ENCODE measurements around the gene ZNF311. TPM values are rescaled to one million over a fixed set of nuclear protein-coding genes. Genes with fewer than 3 reads are reported as not detected.

The ZNF311 gene
- polyA plus RNA-seq, 1 donor (not counting 4 experiments of a cell fraction or from before 2014, with no cell fraction given): 2.7 TPM

GRCh38 chr6:28947067-28947765, 57.9 kb downstream of the ZNF311 start:
- no peak overlapping the region for H3K27ac ChIP-seq (ENCODE audit: control insufficient read depth, insufficient read depth, low read length)
- no peak overlapping the region for H3K4me3 ChIP-seq (ENCODE audit: control insufficient read depth in 2 of 3, extremely low read depth in 1 of 3, insufficient read depth in 2 of 3, low read depth in 1 of 3, low read length in 3 of 3)
- no peaks in the 10 kb centered on the region for H4K20me1 ChIP-seq (ENCODE audit: control insufficient read depth, extremely low read depth, insufficient read depth, low read length)
- no peak overlapping the region for H2AFZ ChIP-seq (ENCODE audit: control insufficient read depth, low read length)
- H3K9me1 ChIP-seq (ENCODE audit: control insufficient read depth, extremely low read depth, insufficient read depth, low read length): no peaks in the 10 kb centered on the region
- H3K27me3 ChIP-seq (ENCODE audit: control insufficient read depth, extremely low read depth, insufficient read depth, low read length): no peaks in the 10 kb centered on the region
- peaks cover 11% of the 10 kb centered on the region for H3K4me1 ChIP-seq (ENCODE audit: control insufficient read depth, extremely low read depth, insufficient read depth, low read length)
- H3K36me3 ChIP-seq (ENCODE audit: control insufficient read depth in 2 of 2, extremely low read depth in 1 of 2, insufficient read depth in 2 of 2, low read length in 2 of 2): no peaks in the 10 kb centered on the region
- dilution Hi-C loops (cut with MboI; ENCODE audit: extremely low pct_ligation_motif_present, low sequenced_read_pairs): no loop called here
- no peak for FAIRE-seq
- H3K4me2 ChIP-seq (ENCODE audit: control insufficient read depth, extremely low read depth, insufficient read depth, low read depth, low read length): no peak overlapping the region
- no peaks in the 10 kb centered on the region for H3K79me2 ChIP-seq (ENCODE audit: control insufficient read depth, insufficient read depth, low read length)
- no peaks in the 10 kb centered on the region for H3K9me3 ChIP-seq (ENCODE audit: control insufficient read depth, low read depth, low read length)
- H3K9ac ChIP-seq (ENCODE audit: control insufficient read depth, extremely low read depth, insufficient read depth, low read length): no peak overlapping the region
- TF ChIP-seq CTCF (optimal IDR thresholded peaks at IDR 0.05 in 1 of 3, IDR thresholded peaks at IDR 0.05 in 1 of 3, conservative IDR thresholded peaks at IDR 0.05 in 1 of 3; ENCODE audit: extremely low read depth in 1 of 3, insufficient read depth in 2 of 3, low read length in 3 of 3) (no peak), EZH2 (IDR thresholded peaks at IDR 0.05; ENCODE audit: low read length) (no peak)
- no peak for DNase-seq (ENCODE audit: low read depth, low spot score)

- Histone ChIP-seq H3K4me1 (ENCODE audit: control insufficient read depth, extremely low read depth, insufficient read depth, low read length) (peaks cover 15% of the 10 kb centered on the region), H3K9me3 (ENCODE audit: control insufficient read depth, low read depth, low read length) (no peaks in the 10 kb centered on the region), H4K20me1 (ENCODE audit: control insufficient read depth, extremely low read depth, insufficient read depth, low read length) (no peaks in the 10 kb centered on the region), H3K36me3 (ENCODE audit: control insufficient read depth in 2 of 2, extremely low read depth in 1 of 2, insufficient read depth in 2 of 2, low read length in 2 of 2) (no peaks in the 10 kb centered on the region), H3K4me2 (ENCODE audit: control insufficient read depth, extremely low read depth, insufficient read depth, low read depth, low read length) (no peak overlapping the region), H3K9ac (ENCODE audit: control insufficient read depth, extremely low read depth, insufficient read depth, low read length) (no peak overlapping the region), H3K79me2 (ENCODE audit: control insufficient read depth, insufficient read depth, low read length) (no peaks in the 10 kb centered on the region), H3K9me1 (ENCODE audit: control insufficient read depth, extremely low read depth, insufficient read depth, low read length) (no peaks in the 10 kb centered on the region), H3K27ac (ENCODE audit: control insufficient read depth, insufficient read depth, low read length) (no peak overlapping the region), H2AFZ (ENCODE audit: control insufficient read depth, low read length) (no peak overlapping the region), H3K4me3 (ENCODE audit: control insufficient read depth in 2 of 3, extremely low read depth in 1 of 3, insufficient read depth in 2 of 3, low read depth in 1 of 3, low read length in 3 of 3) (no peak overlapping the region), H3K27me3 (ENCODE audit: control insufficient read depth, extremely low read depth, insufficient read depth, low read length) (no peaks in the 10 kb centered on the region)
- TF ChIP-seq EZH2 (IDR thresholded peaks at IDR 0.05; ENCODE audit: low read length) (no peak), CTCF (optimal IDR thresholded peaks at IDR 0.05 in 1 of 3, IDR thresholded peaks at IDR 0.05 in 1 of 3, conservative IDR thresholded peaks at IDR 0.05 in 1 of 3; ENCODE audit: extremely low read depth in 1 of 3, insufficient read depth in 2 of 3, low read length in 3 of 3) (no peak)
- FAIRE-seq (no peak), DNase-seq (ENCODE audit: low read depth, low spot score) (no peak)
- dilution Hi-C loops (cut with MboI; ENCODE audit: extremely low pct_ligation_motif_present, low sequenced_read_pairs): no loop called here
Measured at GRCh38 chr6:28945349-28945748, 59.8 kb downstream of the ZNF311 start.

Small RNAs within 50 kb of the gene (small RNA-seq; reads per million reads assigned to genes)
- 0.13 to 5.0 (median 0.75) reads per million in 3 experiments for gene RN7SL471P (ENCODE audit: insufficient read length in 3 of 3, low read depth in 3 of 3, low replicate concordance in 1 of 3)

Other genes starting within 250 kb of the ZNF311 start
- 43.5 to 49.2 TPM (median 47.3 TPM) in 3 replicates for gene TRIM27, start 81.3 kb downstream of the ZNF311 start, polyA plus RNA-seq
- gene OR2W1, start 39.9 kb upstream of the ZNF311 start, polyA plus RNA-seq: not detected in 3 replicates
- not detected in 3 replicates for gene OR2B3, start 82.0 kb upstream of the ZNF311 start, polyA plus RNA-seq
- not detected in 3 replicates for gene OR2J1, start 94.2 kb upstream of the ZNF311 start, polyA plus RNA-seq
- gene OR2J3, start 102.7 kb upstream of the ZNF311 start, polyA plus RNA-seq: not detected in 3 replicates
- gene OR2J2, start 165.6 kb upstream of the ZNF311 start, polyA plus RNA-seq: not detected in 3 replicates